HepG2 (cell line): ENCODE results near the gene ZNF3.

Source experiments
- FOXP1 ChIP-seq, 2 experiments: fragments of 450-650 bp in 1 of 2; IDR thresholded peaks; 2 replicates each; pipeline ENCODE4 v1.6.1; 2017 to 2018; ENCODE audit warnings: antibody characterized with exemption in 1 of 2
- MTA3 ChIP-seq: sonication (generic); formaldehyde crosslinking; IDR thresholded peaks from 2 replicates; pipeline ENCODE4 v1.4.0; 2020; ENCODE audit warnings: missing genetic modification reagents
- POLR2A ChIP-seq, 2 experiments: IDR thresholded peaks; 2 replicates each; pipeline ENCODE4 v1.6.1; 2011; ENCODE audit warnings: low read depth in 2 of 2, low read length in 2 of 2, mild to moderate bottlenecking in 1 of 2, moderate library complexity in 1 of 2; ENCODE audit not compliant: insufficient read depth in 1 of 2
- ZFP36 ChIP-seq: fragments of 150-350 bp; IDR thresholded peaks from 2 replicates; pipeline ENCODE4 v1.6.1; 2018; ENCODE audit warnings: borderline replicate concordance, low read length, low read depth; ENCODE audit not compliant: partially characterized antibody

DNA sequence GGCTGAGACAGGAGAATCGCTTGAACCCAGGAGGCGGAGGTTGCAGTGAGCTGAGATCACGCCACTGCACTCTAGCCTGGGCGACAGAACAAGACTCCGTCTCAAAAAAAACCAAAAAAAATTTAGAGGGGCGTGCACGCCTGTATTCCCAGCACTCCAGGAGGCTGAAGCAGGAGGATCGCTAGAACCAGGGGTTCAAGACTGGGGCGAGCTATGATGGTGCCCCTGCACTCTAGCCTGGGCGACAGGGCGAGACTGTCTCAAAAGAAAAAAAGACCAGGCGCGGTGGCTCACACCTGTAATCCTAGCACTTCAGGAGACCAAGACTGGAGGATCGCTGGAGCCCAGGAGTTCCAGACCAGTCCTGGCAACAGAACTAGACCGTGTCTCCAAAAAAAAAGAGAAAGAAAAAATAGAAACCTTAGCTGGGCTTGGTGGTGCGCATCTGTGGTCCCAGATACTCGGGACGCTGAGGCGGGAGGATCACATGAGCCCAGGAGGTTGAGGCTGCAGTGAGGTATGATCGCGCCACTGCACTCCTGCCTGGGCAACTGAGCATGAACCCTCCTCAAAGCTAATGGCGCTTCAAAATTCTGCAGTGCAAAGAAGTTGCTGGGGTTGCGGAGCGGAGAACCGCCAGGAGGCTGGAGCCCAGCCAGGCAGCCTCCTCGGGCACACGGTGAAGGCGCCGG is 44.9 kb upstream of the ZNF3 start:
- no peak for TF ChIP-seq MTA3 (CRISPR knock-in tag)
- TF ChIP-seq ZFP36: no peak
- no peak for TF ChIP-seq POLR2A (IDR thresholded peaks at IDR 0.05; ENCODE audit: insufficient read depth in 1 of 2, low read depth in 2 of 2, low read length in 2 of 2)
- no peak for TF ChIP-seq FOXP1 (IDR thresholded peaks at IDR 0.05)
- TF ChIP-seq FOXP1 (CRISPR knock-in tag; IDR thresholded peaks at IDR 0.05): no peak
